ENCODE data around the gene TAF6L.

Gene TAF6L

DNA sequence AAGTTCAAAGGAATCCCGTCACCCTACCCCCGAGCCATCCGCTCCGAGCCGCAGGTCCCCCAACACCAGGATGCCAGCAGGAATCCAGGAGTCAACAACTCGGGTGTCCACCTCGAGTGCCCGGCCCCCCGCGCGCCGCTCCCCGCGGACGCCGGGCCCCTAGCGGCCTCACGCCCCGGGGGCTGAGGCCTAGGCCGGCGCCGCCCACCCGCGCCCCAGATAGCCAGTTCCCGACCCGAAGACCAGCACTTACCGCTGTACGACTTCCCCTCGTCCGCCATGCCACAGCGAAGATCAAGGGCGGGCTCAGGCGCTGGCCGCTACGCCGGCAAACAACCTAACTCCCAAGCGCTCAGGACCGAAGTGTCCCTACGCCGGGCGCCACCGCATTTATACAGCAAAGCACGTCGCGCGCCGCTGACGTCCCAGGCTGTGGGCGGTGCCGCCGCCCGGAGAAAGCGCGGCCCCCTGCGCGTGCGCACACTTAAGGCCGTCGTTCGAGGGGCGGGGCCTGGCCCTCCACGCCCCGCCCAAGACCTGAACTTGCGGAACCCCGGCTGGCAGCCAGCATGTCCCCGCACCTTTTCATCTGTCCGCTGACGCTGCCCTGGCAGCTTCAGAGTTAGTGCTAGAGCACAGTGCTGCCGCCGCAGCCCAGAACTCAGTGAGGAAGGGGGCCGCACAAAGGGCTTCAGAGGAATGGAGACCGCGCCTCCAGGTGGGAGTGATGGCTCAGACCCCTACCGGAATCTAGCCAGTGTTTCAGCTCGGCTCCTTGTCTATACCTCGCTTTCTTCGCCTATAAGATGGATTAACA is 34.1 kb downstream of the TAF6L start, which contains the start of gene NXF1:
Gene NXF1, minus strand, starts transcription at position 365 of the 817 bp plus-strand sequence. Its CDS starts 84 bp downstream, at position 281.
- peak within 1 kb of the TSS; percentile 100 for H3K4me3 Mint-ChIP-seq
- H3K36me3 Mint-ChIP-seq (ENCODE audit: low read depth): peaks cover 34% of the 10 kb centered on the region
- H3K27me3 Mint-ChIP-seq (ENCODE audit: low read depth, poor library complexity): peaks cover 8% of the 10 kb centered on the region
- H3K27ac Mint-ChIP-seq: peak within 1 kb of the TSS; percentile 100
- TF ChIP-seq CTCF (IDR thresholded peaks at IDR 0.05): no peak
- H3K9me3 Mint-ChIP-seq: no peaks in the 10 kb centered on the region
- DNase-seq: peak; percentile 98
- peaks cover 30% of the 10 kb centered on the region for H3K4me1 Mint-ChIP-seq

- Mint-ChIP-seq H3K27me3 (ENCODE audit: low read depth, poor library complexity) (peaks cover 8% of the 10 kb centered on the region), H3K9me3 (no peaks in the 10 kb centered on the region), H3K36me3 (ENCODE audit: low read depth) (peaks cover 30% of the 10 kb centered on the region), H3K4me3 (peak overlapping the region; percentile 100), H3K4me1 (peaks cover 30% of the 10 kb centered on the region), H3K27ac (peak overlapping the region; percentile 100)
- TF ChIP-seq CTCF (IDR thresholded peaks at IDR 0.05): no peak
- no peak for DNase-seq
Measured at GRCh38 chr11:62805961-62806441, 34.8 kb downstream of the TAF6L start.

GRCh38 chr11:62806611-62807121 is 35.5 kb downstream of the TAF6L start:
- Mint-ChIP-seq H3K27ac (no peak overlapping the region), H3K4me3 (peak overlapping the region; percentile 100), H3K4me1 (peaks cover 30% of the 10 kb centered on the region), H3K36me3 (ENCODE audit: low read depth) (peaks cover 24% of the 10 kb centered on the region), H3K9me3 (no peaks in the 10 kb centered on the region), H3K27me3 (ENCODE audit: low read depth, poor library complexity) (peaks cover 8% of the 10 kb centered on the region)
- DNase-seq: no peak
- no peak for TF ChIP-seq CTCF (IDR thresholded peaks at IDR 0.05)

DNA sequence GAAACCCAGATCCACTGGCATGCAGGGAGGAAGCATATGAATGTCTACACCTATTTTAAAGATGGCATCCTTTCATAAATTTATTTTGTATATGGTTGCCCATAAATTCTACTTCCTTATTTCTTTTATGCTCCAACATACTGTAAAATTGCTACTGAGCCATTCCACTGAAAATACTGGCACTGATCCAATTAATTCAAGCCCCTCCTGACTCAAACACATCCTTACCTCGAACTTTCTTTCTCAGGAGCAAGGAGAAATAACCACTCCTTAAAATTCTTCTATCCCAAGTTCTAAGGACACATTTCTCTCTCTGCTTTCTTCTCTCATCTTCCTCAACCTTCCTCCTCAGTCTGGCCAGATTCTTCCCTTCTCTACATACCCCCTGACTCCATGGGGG is 39.6 kb downstream of the TAF6L start:
- no peak for DNase-seq
- no peak overlapping the region for H3K27ac Mint-ChIP-seq
- H3K4me1 Mint-ChIP-seq: peaks cover 12% of the 10 kb centered on the region
- no peak for TF ChIP-seq CTCF (IDR thresholded peaks at IDR 0.05)
- no peaks in the 10 kb centered on the region for H3K9me3 Mint-ChIP-seq
- H3K27me3 Mint-ChIP-seq (ENCODE audit: low read depth, poor library complexity): no peaks in the 10 kb centered on the region
- no peak overlapping the region for H3K4me3 Mint-ChIP-seq
- peaks cover 10% of the 10 kb centered on the region for H3K36me3 Mint-ChIP-seq (ENCODE audit: low read depth)

GRCh38 chr11:62811659-62812058 is 40.5 kb downstream of the TAF6L start:
- no peaks in the 10 kb centered on the region for H3K9me3 Mint-ChIP-seq
- peaks cover 19% of the 10 kb centered on the region for H3K36me3 Mint-ChIP-seq (ENCODE audit: low read depth)
- no peak overlapping the region for H3K4me3 Mint-ChIP-seq
- H3K27me3 Mint-ChIP-seq (ENCODE audit: low read depth, poor library complexity): no peaks in the 10 kb centered on the region
- peaks cover 3% of the 10 kb centered on the region for H3K4me1 Mint-ChIP-seq
- no peak for DNase-seq
- no peak overlapping the region for H3K27ac Mint-ChIP-seq
- TF ChIP-seq CTCF (IDR thresholded peaks at IDR 0.05): no peak
